HEK293T (cell line): ENCODE measurements around the gene GOLGA6L7.

Experiments used
- CTCF ChIA-PET: fragments of 350-600 bp; formaldehyde crosslinking; extraction: SDS; loops from one replicate; lab custom pipeline; 2021; ENCODE audit warnings: antibody characterized with exemption, inconsistent platforms; lab: Yijun Ruan, JAX
- POLR2A ChIA-PET: fragments of 350-600 bp; formaldehyde crosslinking; extraction: SDS; loops from one replicate; lab custom pipeline; 2020; ENCODE audit warnings: antibody characterized with exemption, inconsistent platforms; lab: Yijun Ruan, JAX
- DNase-seq: peaks from one replicate; pipeline ENCODE4 v3.0.0; 2012; ENCODE audit warnings: mixed read lengths; ENCODE audit errors: extremely low spot score
- ARNT ChIP-seq: fragments of 450-650 bp; IDR thresholded peaks from 2 replicates; pipeline ENCODE4 v1.6.1; 2017; ENCODE audit warnings: mild to moderate bottlenecking
- BHLHE40 ChIP-seq: fragments of 450-650 bp; IDR thresholded peaks from 2 replicates; pipeline ENCODE4 v1.6.1; 2016; ENCODE audit warnings: mild to moderate bottlenecking, moderate library complexity, borderline replicate concordance
- CTBP1 ChIP-seq: fragments of 450-650 bp; IDR thresholded peaks from 2 replicates; pipeline ENCODE4 v1.6.1; 2016; ENCODE audit warnings: borderline replicate concordance
- ELF4 ChIP-seq: fragments of 450-650 bp; IDR thresholded peaks from 2 replicates; pipeline ENCODE4 v1.6.1; 2017; ENCODE audit warnings: antibody characterized with exemption
- FOXA1 ChIP-seq: fragments of 450-650 bp; IDR thresholded peaks from 2 replicates; pipeline ENCODE4 v1.6.1; 2016; ENCODE audit warnings: mild to moderate bottlenecking
- FOXK2 ChIP-seq: fragments of 450-650 bp; IDR thresholded peaks from 2 replicates; pipeline ENCODE4 v1.6.1; 2016; ENCODE audit warnings: mild to moderate bottlenecking
- FOXM1 ChIP-seq: fragments of 450-650 bp; IDR thresholded peaks from 2 replicates; pipeline ENCODE4 v1.6.1; 2017; ENCODE audit warnings: mild to moderate bottlenecking, borderline replicate concordance
- HDGF ChIP-seq: fragments of 450-650 bp; IDR thresholded peaks from 2 replicates; pipeline ENCODE4 v1.6.1; 2017; ENCODE audit warnings: antibody characterized with exemption, borderline replicate concordance
- L3MBTL2 ChIP-seq: fragments of 450-650 bp; conservative IDR thresholded peaks from 2 replicates; pipeline ENCODE4 v1.6.1; 2016; ENCODE audit warnings: mild to moderate bottlenecking
- LEF1 ChIP-seq: fragments of 450-650 bp; IDR thresholded peaks from 2 replicates; pipeline ENCODE4 v1.6.1; 2017; ENCODE audit warnings: mild to moderate bottlenecking, borderline replicate concordance
- NFRKB ChIP-seq: fragments of 450-650 bp; IDR thresholded peaks from 2 replicates; pipeline ENCODE4 v1.6.1; 2016; ENCODE audit warnings: mild to moderate bottlenecking, moderate library complexity
- SP1 ChIP-seq: fragments of 450-650 bp; IDR thresholded peaks from 2 replicates; pipeline ENCODE4 v1.6.1; 2017
- SUZ12 ChIP-seq: fragments of 450-650 bp; IDR thresholded peaks from 2 replicates; pipeline ENCODE4 v1.6.1; 2016; ENCODE audit warnings: mild to moderate bottlenecking
- TARDBP ChIP-seq: fragments of 450-650 bp; IDR thresholded peaks from 2 replicates; pipeline ENCODE4 v1.6.1; 2016
- ZNF384 ChIP-seq: fragments of 450-650 bp; IDR thresholded peaks from 2 replicates; pipeline ENCODE4 v1.6.1; 2016
- TF ChIP-seq, protein P1 (sequence below): fragments of 450-650 bp; IDR thresholded peaks from 2 replicates; pipeline ENCODE4 v1.6.1; 2016

GOLGA6L7 gene

DNA sequence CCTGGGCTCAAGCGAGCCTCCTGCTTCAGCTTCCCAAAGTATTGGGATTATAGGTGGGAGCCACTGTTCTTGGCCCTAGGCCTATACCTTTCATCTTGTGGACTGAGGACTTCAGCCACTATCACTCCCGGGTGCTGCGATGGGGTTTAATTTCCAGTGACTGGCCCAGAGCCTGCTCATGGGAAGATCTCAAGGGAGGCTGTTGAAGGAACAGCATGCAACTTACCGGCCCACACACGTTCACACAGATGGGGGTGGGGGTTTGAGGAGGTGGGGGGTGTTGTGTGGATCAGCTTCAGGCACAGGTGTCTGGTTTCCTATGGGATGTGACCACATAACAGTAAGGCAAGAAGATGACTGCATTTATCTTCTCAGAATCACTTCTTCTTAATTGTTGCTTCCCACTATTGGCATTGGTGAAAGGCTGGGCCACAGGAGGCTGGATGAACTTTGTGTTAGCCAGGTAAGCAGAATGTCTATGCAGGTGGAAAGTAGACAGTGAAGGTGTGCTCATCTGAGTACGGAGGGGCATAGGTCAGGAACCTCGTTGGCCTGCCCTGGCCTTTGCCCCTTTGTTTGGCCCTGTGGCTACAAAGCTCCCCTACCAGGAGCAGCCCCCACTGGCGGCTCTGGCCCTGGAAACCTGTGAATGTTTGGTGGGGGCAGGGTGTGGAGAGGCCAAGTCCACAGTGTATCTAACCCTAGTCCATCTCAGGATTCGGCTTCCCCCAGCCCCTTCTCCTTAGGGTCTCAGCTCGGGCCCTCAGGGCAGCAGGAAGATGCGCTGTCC is 35.9 kb upstream of the GOLGA6L7 start:
- CTCF ChIA-PET = no interaction called here
- POLR2A ChIA-PET = no interaction called here
- DNase-seq = no peak
- no peak for TF ChIP-seq ZNF384

- no peak for DNase-seq
- TF ChIP-seq TARDBP = no peak
- no peak for TF ChIP-seq L3MBTL2
- no peak for TF ChIP-seq FOXM1
- no peak for TF ChIP-seq HDGF
- no peak for TF ChIP-seq FOXA1
- TF ChIP-seq, protein P1, sequence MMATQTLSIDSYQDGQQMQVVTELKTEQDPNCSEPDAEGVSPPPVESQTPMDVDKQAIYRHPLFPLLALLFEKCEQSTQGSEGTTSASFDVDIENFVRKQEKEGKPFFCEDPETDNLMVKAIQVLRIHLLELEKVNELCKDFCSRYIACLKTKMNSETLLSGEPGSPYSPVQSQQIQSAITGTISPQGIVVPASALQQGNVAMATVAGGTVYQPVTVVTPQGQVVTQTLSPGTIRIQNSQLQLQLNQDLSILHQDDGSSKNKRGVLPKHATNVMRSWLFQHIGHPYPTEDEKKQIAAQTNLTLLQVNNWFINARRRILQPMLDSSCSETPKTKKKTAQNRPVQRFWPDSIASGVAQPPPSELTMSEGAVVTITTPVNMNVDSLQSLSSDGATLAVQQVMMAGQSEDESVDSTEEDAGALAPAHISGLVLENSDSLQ = no peak
- TF ChIP-seq ARNT = no peak
- TF ChIP-seq ELF4 = no peak
- no peak for TF ChIP-seq ZNF384
- no peak for TF ChIP-seq BHLHE40
- no peak for TF ChIP-seq SUZ12
- no peak for TF ChIP-seq SP1
- no peak for TF ChIP-seq CTBP1
- no peak for TF ChIP-seq LEF1
- TF ChIP-seq FOXK2 = no peak
- POLR2A ChIA-PET = no interaction called here
- CTCF ChIA-PET = no interaction called here
These were observed 33.2 kb upstream of the GOLGA6L7 start for GRCh38 chr15:28881600-28881999.

- CTCF ChIA-PET = no interaction called here
- TF ChIP-seq SUZ12 = no peak
- TF ChIP-seq L3MBTL2 = no peak
- TF ChIP-seq HDGF = no peak
- TF ChIP-seq CTBP1 = no peak
- TF ChIP-seq ELF4 = no peak
- TF ChIP-seq SP1 = no peak
- no peak for TF ChIP-seq FOXK2
- TF ChIP-seq BHLHE40 = no peak
- no peak for TF ChIP-seq FOXA1
These were observed 32.7 kb upstream of the GOLGA6L7 start for GRCh38 chr15:28881170-28881569.

GRCh38 chr15:28880680-28881079 is 32.2 kb upstream of the GOLGA6L7 start:
- CTCF ChIA-PET = no interaction called here
- POLR2A ChIA-PET = no interaction called here
- TF ChIP-seq ELF4 = no peak
- no peak for TF ChIP-seq SUZ12
- TF ChIP-seq ZNF384 = no peak
- no peak for TF ChIP-seq NFRKB
- TF ChIP-seq ARNT = no peak
- TF ChIP-seq, protein P1 = no peak
- no peak for TF ChIP-seq FOXK2
- TF ChIP-seq HDGF = no peak
- no peak for TF ChIP-seq LEF1
- no peak for TF ChIP-seq CTBP1
- TF ChIP-seq TARDBP = no peak
- DNase-seq = no peak

More at GRCh38 chr15:28881170-28881569, 32.7 kb upstream of the GOLGA6L7 start:
- POLR2A ChIA-PET = no interaction called here
- DNase-seq = no peak

- TF ChIP-seq ZNF384 = no peak
- no peak for TF ChIP-seq HDGF
- no peak for TF ChIP-seq FOXM1
- no peak for TF ChIP-seq SUZ12
- no peak for TF ChIP-seq ELF4
- no peak for TF ChIP-seq CTBP1
- no peak for TF ChIP-seq LEF1
- TF ChIP-seq, protein P1 = no peak
- TF ChIP-seq ARNT = no peak
- no peak for TF ChIP-seq TARDBP
- no peak for DNase-seq
- ChIA-PET POLR2A (no interaction called here), CTCF (no interaction called here)
These were observed 31.1 kb upstream of the GOLGA6L7 start for GRCh38 chr15:28879551-28879950.

DNA sequence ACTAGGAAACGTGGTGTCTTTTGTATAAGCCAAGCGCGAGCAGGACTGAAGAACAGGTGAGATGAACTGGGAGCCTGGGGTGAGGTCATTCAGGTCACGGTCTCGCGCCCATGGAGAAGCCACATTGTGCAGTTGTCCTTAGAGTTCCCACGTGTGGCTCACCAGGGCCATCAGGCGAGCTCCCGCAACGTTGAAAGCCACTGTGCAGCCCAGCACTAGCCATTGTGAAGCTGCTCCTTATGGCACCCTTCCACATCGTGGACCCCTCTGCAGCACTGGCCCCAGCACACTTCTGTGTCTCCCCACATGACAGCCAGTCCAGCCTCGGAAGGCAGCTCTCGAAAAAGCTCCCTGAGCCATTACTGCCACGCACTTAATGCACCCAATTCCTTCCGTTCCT is 29.8 kb upstream of the GOLGA6L7 start:
- ChIA-PET CTCF (no interaction called here), POLR2A (no interaction called here)
- no peak for TF ChIP-seq CTBP1
- TF ChIP-seq BHLHE40 = no peak
- no peak for TF ChIP-seq HDGF
- no peak for TF ChIP-seq FOXK2
- TF ChIP-seq NFRKB = no peak
- no peak for TF ChIP-seq ARNT
- no peak for TF ChIP-seq SP1
- TF ChIP-seq, protein P1 = no peak
- no peak for TF ChIP-seq LEF1
- no peak for TF ChIP-seq FOXA1
- no peak for TF ChIP-seq FOXM1
- no peak for TF ChIP-seq ZNF384
- no peak for TF ChIP-seq ELF4
- no peak for DNase-seq
